ENCODE measurements around the gene C18orf54.

The C18orf54 gene

DNA sequence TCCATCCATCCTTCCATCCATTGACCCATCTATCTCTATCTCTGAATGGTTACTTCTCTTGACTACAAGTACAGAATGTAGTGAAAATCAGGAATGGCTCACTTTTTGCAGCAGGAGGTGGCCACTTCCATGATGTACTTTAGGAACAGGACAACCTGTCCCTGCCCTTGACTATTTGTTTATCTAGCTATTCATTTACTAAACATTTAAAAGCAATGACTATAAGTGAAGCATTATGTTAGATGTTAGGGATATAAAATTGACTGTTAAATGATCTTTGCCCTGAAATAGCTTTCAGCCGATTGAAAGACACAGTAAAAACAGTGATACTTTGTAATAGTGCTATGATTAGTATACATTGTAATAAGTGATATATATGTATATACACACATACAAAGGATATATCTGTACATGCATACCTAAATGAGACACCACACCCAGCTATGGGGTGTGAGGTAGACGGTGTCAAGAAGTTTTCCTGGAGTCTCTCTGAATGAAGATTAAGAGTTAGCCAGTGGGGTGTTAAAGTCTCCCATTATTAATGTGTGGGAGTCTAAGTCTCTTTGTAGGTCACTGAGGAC, 68.5 kb downstream of the C18orf54 start:
- Histone ChIP-seq H3K4me3 (ENCODE audit: low read depth in 1 of 2, low read length in 2 of 2) (no peak overlapping the region), H3K27ac (ENCODE audit: low read length) (no peak overlapping the region), H3K4me1 (ENCODE audit: control insufficient read depth in 1 of 2, insufficient read depth in 2 of 2, low read length in 2 of 2) (no peaks in the 10 kb centered on the region), H3K36me3 (ENCODE audit: control insufficient read depth in 1 of 2, insufficient read depth in 2 of 2, low read length in 2 of 2) (no peaks in the 10 kb centered on the region), H3K9me3 (ENCODE audit: control insufficient read depth in 1 of 2, low read length in 2 of 2) (no peaks in the 10 kb centered on the region), H3K27me3 (ENCODE audit: low read depth, low read length) (no peaks in the 10 kb centered on the region)
